NT2/D1 (cell line): Measurements from ENCODE around the gene PRDM15.

ENCODE experiments used
- YY1 ChIP-seq: IDR thresholded peaks from 2 replicates; pipeline ENCODE4 v1.6.1; 2011; ENCODE audit not compliant: insufficient read length, insufficient read depth
- ZNF274 ChIP-seq: IDR thresholded peaks from 2 replicates; pipeline ENCODE4 v1.6.1; 2011; ENCODE audit warnings: mild to moderate bottlenecking, low read depth, low read length

DNA sequence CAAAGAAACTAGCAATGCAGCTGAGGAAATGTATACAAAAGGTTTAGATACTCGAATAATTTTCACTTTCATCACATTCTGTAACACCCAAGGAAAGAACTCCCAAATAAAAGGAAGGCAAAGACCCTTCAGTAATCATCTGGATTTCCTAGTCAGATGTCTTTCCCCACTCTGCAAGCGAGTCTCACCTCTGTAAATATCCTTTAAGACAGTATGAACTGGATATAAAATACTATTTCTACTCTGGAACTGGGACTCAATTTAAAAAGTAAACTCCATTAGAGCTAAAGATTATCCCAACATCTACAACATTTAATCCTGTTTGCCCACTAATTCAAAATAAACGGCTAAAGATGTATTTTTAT lies 47.6 kb upstream of the PRDM15 start:
- TF ChIP-seq YY1 = no peak
- no peak for TF ChIP-seq ZNF274
